ENCODE measurements around the gene MIB1. TPM values are rescaled to one million over a fixed set of nuclear protein-coding genes. Genes with fewer than 3 reads are reported as not detected.
A peak's percentile ranks its signal among the peaks of the same experiment; 100 is the strongest.

The MIB1 gene
- total and polyA plus RNA-seq, 4 donors, result 8.5 to 63.5 (median 34.7) TPM

- peak; percentile 2 for ATAC-seq (ENCODE audit: low FRiP score)
- no peak for DNase-seq
- Histone ChIP-seq H3K9me3 (ENCODE audit: control insufficient read depth, low read length) (no peaks in the 10 kb centered on the region), H3K27me3 (ENCODE audit: control insufficient read depth in 1 of 2, insufficient read depth in 2 of 2, low read length in 1 of 2) (no peaks in the 10 kb centered on the region), H3K4me3 (ENCODE audit: low read length in 2 of 2) (peak overlapping the region; percentile 8 to 46), H3K4me1 (ENCODE audit: control insufficient read depth in 1 of 2, insufficient read depth in 2 of 2, low read length in 2 of 2) (no peaks in the 10 kb centered on the region), H3K36me3 (ENCODE audit: control insufficient read depth in 1 of 2, insufficient read depth in 2 of 2, low read length in 1 of 2) (no peaks in the 10 kb centered on the region), H3K27ac (ENCODE audit: low read depth in 1 of 2, low read length in 2 of 2) (peak overlapping the region in 1 of 2 donors; percentile 13)
- intact Hi-C loops (cut with DNase I), result loop anchor here (2.0 to 5.0 kb wide), 4 partner anchors 35 to 138 kb away; partner anchors contain the start of genes ABHD3 (in 2 of the 2) and ESCO1 (in 1 of the 2)
- WGBS, 2 donors, result 43 to 46% methylated on average over 21 of the region's 21 CpGs
Measured at GRCh38 chr18:21739604-21740537, 721 bp upstream of the MIB1 start.

- intact Hi-C loops (cut with DNase I), result loop anchor here (2.0 to 5.0 kb wide), 4 partner anchors 36 to 139 kb away; partner anchors contain the start of genes ABHD3 (in 2 of the 2) and ESCO1 (in 1 of the 2)
- 0 to 1% methylated on average over 7 to 41 of the region's 41 CpGs for WGBS, 2 donors
Measured at GRCh38 chr18:21741312-21741561, 645 bp downstream of the MIB1 start.

GRCh38 chr18:21741562-21742314 is 1.1 kb downstream of the MIB1 start:
- H3K9me3 ChIP-seq (ENCODE audit: control insufficient read depth, low read length), result no peaks in the 10 kb centered on the region
- H3K4me1 ChIP-seq (ENCODE audit: control insufficient read depth in 1 of 2, insufficient read depth in 2 of 2, low read length in 2 of 2), result no peaks in the 10 kb centered on the region
- H3K27ac ChIP-seq (ENCODE audit: low read depth in 1 of 2, low read length in 2 of 2), result peak overlapping the region; percentile 53 to 60
- 0 to 1% methylated on average over 44 to 49 of the region's 49 CpGs for WGBS, 2 donors
- intact Hi-C loops (cut with DNase I), result loop anchor here (2.0 to 5.0 kb wide), 4 partner anchors 37 to 139 kb away; partner anchors contain the start of genes ABHD3 (in 2 of the 2) and ESCO1 (in 1 of the 2)
- peak overlapping the region; percentile 85 to 95 for H3K4me3 ChIP-seq (ENCODE audit: low read length in 2 of 2)
- H3K36me3 ChIP-seq (ENCODE audit: control insufficient read depth in 1 of 2, insufficient read depth in 2 of 2, low read length in 1 of 2), result no peaks in the 10 kb centered on the region
- DNase-seq (peak; percentile 62 to 81), ATAC-seq (ENCODE audit: low FRiP score) (peak; percentile 20)
- no peaks in the 10 kb centered on the region for H3K27me3 ChIP-seq (ENCODE audit: control insufficient read depth in 1 of 2, insufficient read depth in 2 of 2, low read length in 1 of 2)

More at GRCh38 chr18:21741312-21741561, 645 bp downstream of the MIB1 start:
- Histone ChIP-seq H3K36me3 (ENCODE audit: control insufficient read depth in 1 of 2, insufficient read depth in 2 of 2, low read length in 1 of 2) (no peaks in the 10 kb centered on the region), H3K27me3 (ENCODE audit: control insufficient read depth in 1 of 2, insufficient read depth in 2 of 2, low read length in 1 of 2) (no peaks in the 10 kb centered on the region), H3K9me3 (ENCODE audit: control insufficient read depth, low read length) (no peaks in the 10 kb centered on the region), H3K27ac (ENCODE audit: low read depth in 1 of 2, low read length in 2 of 2) (peak overlapping the region; percentile 53 to 60), H3K4me3 (ENCODE audit: low read length in 2 of 2) (peak overlapping the region; percentile 85 to 95), H3K4me1 (ENCODE audit: control insufficient read depth in 1 of 2, insufficient read depth in 2 of 2, low read length in 2 of 2) (no peaks in the 10 kb centered on the region)
- DNase-seq (peak in 1 of 2 donors; percentile 88), ATAC-seq (ENCODE audit: low FRiP score) (no peak)

GRCh38 chr18:21742315-21742687 is 1.7 kb downstream of the MIB1 start:
- Histone ChIP-seq H3K4me3 (ENCODE audit: low read length in 2 of 2) (peak overlapping the region; percentile 85 to 95), H3K4me1 (ENCODE audit: control insufficient read depth in 1 of 2, insufficient read depth in 2 of 2, low read length in 2 of 2) (no peaks in the 10 kb centered on the region), H3K27me3 (ENCODE audit: control insufficient read depth in 1 of 2, insufficient read depth in 2 of 2, low read length in 1 of 2) (no peaks in the 10 kb centered on the region), H3K9me3 (ENCODE audit: control insufficient read depth, low read length) (no peaks in the 10 kb centered on the region), H3K27ac (ENCODE audit: low read depth in 1 of 2, low read length in 2 of 2) (no peak overlapping the region), H3K36me3 (ENCODE audit: control insufficient read depth in 1 of 2, insufficient read depth in 2 of 2, low read length in 1 of 2) (no peaks in the 10 kb centered on the region)
- no peak for DNase-seq
- WGBS, 2 donors, result 36 to 39% methylated on average over 5 of the region's 5 CpGs
- ATAC-seq (ENCODE audit: low FRiP score), result no peak
- intact Hi-C loops (cut with DNase I), result loop anchor here (5.0 kb wide), 3 partner anchors 40 to 140 kb away; partner anchors contain the start of genes ABHD3 (in 1 of the 2) and ESCO1 (in 1 of the 2)

- H3K36me3 ChIP-seq (ENCODE audit: control insufficient read depth in 1 of 2, insufficient read depth in 2 of 2, low read length in 1 of 2), result no peaks in the 10 kb centered on the region
- DNase-seq (no peak), ATAC-seq (ENCODE audit: low FRiP score) (no peak)
- H3K4me3 ChIP-seq (ENCODE audit: low read length in 2 of 2), result no peak overlapping the region
- H3K27ac ChIP-seq (ENCODE audit: low read depth in 1 of 2, low read length in 2 of 2), result no peak overlapping the region
- no peaks in the 10 kb centered on the region for H3K27me3 ChIP-seq (ENCODE audit: control insufficient read depth in 1 of 2, insufficient read depth in 2 of 2, low read length in 1 of 2)
- H3K9me3 ChIP-seq (ENCODE audit: control insufficient read depth, low read length), result no peaks in the 10 kb centered on the region
- WGBS, 2 donors, result 76% methylated on average over 7 of the region's 7 CpGs
- peaks cover 0 to 5% of the 10 kb centered on the region in 2 donors for H3K4me1 ChIP-seq (ENCODE audit: control insufficient read depth in 1 of 2, insufficient read depth in 2 of 2, low read length in 2 of 2)
- intact Hi-C loops (cut with DNase I), result loop anchor here (5.0 kb wide), 3 partner anchors 41 to 141 kb away; partner anchors contain the start of genes ABHD3 (in 1 of the 2) and ESCO1 (in 1 of the 2)
Measured at GRCh38 chr18:21743166-21743832, 2.7 kb downstream of the MIB1 start.

GRCh38 chr18:21745231-21745630 is 4.6 kb downstream of the MIB1 start:
- no peak overlapping the region for H3K4me3 ChIP-seq (ENCODE audit: low read length in 2 of 2)
- H3K9me3 ChIP-seq (ENCODE audit: control insufficient read depth, low read length), result no peaks in the 10 kb centered on the region
- H3K27me3 ChIP-seq (ENCODE audit: control insufficient read depth in 1 of 2, insufficient read depth in 2 of 2, low read length in 1 of 2), result no peaks in the 10 kb centered on the region
- H3K4me1 ChIP-seq (ENCODE audit: control insufficient read depth in 1 of 2, insufficient read depth in 2 of 2, low read length in 2 of 2), result peaks cover 0 to 5% of the 10 kb centered on the region in 2 donors
- H3K36me3 ChIP-seq (ENCODE audit: control insufficient read depth in 1 of 2, insufficient read depth in 2 of 2, low read length in 1 of 2), result no peaks in the 10 kb centered on the region
- 72 to 79% methylated on average over 5 of the region's 5 CpGs for WGBS, 2 donors
- no peak for ATAC-seq (ENCODE audit: low FRiP score)
- DNase-seq, result no peak
- H3K27ac ChIP-seq (ENCODE audit: low read depth in 1 of 2, low read length in 2 of 2), result no peak overlapping the region
- intact Hi-C loops (cut with DNase I), result no loop called here

GRCh38 chr18:21747268-21747667 is 6.7 kb downstream of the MIB1 start:
- Histone ChIP-seq H3K27ac (ENCODE audit: low read depth in 1 of 2, low read length in 2 of 2) (no peak overlapping the region), H3K4me3 (ENCODE audit: low read length in 2 of 2) (no peak overlapping the region), H3K36me3 (ENCODE audit: control insufficient read depth in 1 of 2, insufficient read depth in 2 of 2, low read length in 1 of 2) (no peaks in the 10 kb centered on the region), H3K27me3 (ENCODE audit: control insufficient read depth in 1 of 2, insufficient read depth in 2 of 2, low read length in 1 of 2) (no peaks in the 10 kb centered on the region), H3K9me3 (ENCODE audit: control insufficient read depth, low read length) (no peaks in the 10 kb centered on the region), H3K4me1 (ENCODE audit: control insufficient read depth in 1 of 2, insufficient read depth in 2 of 2, low read length in 2 of 2) (peaks cover 0 to 5% of the 10 kb centered on the region in 2 donors)
- 51 to 58% methylated on average over 2 of the region's 2 CpGs for WGBS, 2 donors
- intact Hi-C loops (cut with DNase I), result no loop called here
- no peak for ATAC-seq (ENCODE audit: low FRiP score)
- no peak for DNase-seq
